Measurements from ENCODE around the gene OR4Q3. TPM values are rescaled to one million over a fixed set of nuclear protein-coding genes. Genes with fewer than 3 reads are reported as not detected.
"Not testable (repeated sequence)": the region's sequence is repeated elsewhere in the genome, so short reads cannot be mapped to it uniquely, and the experiment has no call there.

The OR4Q3 gene
- not detected for total RNA-seq
- polyA plus RNA-seq = not detected
- total RNA-seq = 0 reads per million in 6 experiments

GRCh38 chr14:19743256-19743655 lies at the start of gene OR4Q3:
Gene OR4Q3 (plus strand): TSS chr14:19743571.
- DNase-seq = no peak
- H3K36me3 Mint-ChIP-seq = peaks cover 0 to 3% (median 0%) of the 10 kb centered on the region in 3 donors
- POLR2A ChIA-PET = no interaction called here
- H3K9me3 Mint-ChIP-seq = peaks cover 0 to 20% (median 9%) of the 10 kb centered on the region in 9 donors
- ATAC-seq = no peak
- no peaks in the 10 kb centered on the region for H3K4me1 Mint-ChIP-seq
- no peak within 1 kb of the TSS for H3K4me3 Mint-ChIP-seq
- no peak within 1 kb of the TSS for H3K27ac Mint-ChIP-seq
- H3K27me3 Mint-ChIP-seq = peaks cover 0 to 33% (median 8%) of the 10 kb centered on the region in 5 donors

- POLR2A ChIA-PET = no interaction called here
- DNase-seq (no peak), ATAC-seq (no peak)
- no peaks in the 10 kb centered on the region for H3K4me1 Mint-ChIP-seq
- H3K36me3 Mint-ChIP-seq = peaks cover 0 to 4% (median 0%) of the 10 kb centered on the region in 3 donors
- no peaks in the 10 kb centered on the region for H3K27me3 Mint-ChIP-seq
- no peak overlapping the region for H3K4me3 Mint-ChIP-seq
- H3K27ac Mint-ChIP-seq = no peak overlapping the region
- peaks cover 0 to 27% (median 5%) of the 10 kb centered on the region in 9 donors for H3K9me3 Mint-ChIP-seq
Measured at GRCh38 chr14:19729359-19729758, 14.0 kb upstream of the OR4Q3 start.

GRCh38 chr14:19729763-19730162 lies 13.6 kb upstream of the OR4Q3 start:
- Mint-ChIP-seq H3K27ac (no peak overlapping the region), H3K4me1 (no peaks in the 10 kb centered on the region), H3K36me3 (peaks cover 0 to 4% (median 0%) of the 10 kb centered on the region in 3 donors), H3K27me3 (no peaks in the 10 kb centered on the region), H3K4me3 (no peak overlapping the region), H3K9me3 (peaks cover 0 to 27% (median 5%) of the 10 kb centered on the region in 9 donors)
- POLR2A ChIA-PET = no interaction called here
- DNase-seq (no peak), ATAC-seq (no peak)

GRCh38 chr14:19733893-19734292 lies 9.5 kb upstream of the OR4Q3 start:
- H3K4me1 Mint-ChIP-seq, DNase-seq, H3K4me3 Mint-ChIP-seq, H3K27ac Mint-ChIP-seq, POLR2A ChIA-PET, H3K36me3 Mint-ChIP-seq, H3K27me3 Mint-ChIP-seq: not testable (repeated sequence)
- peak in 1 of 2 donors; percentile 20 for ATAC-seq
- peaks cover 0 to 22% (median 8%) of the 10 kb centered on the region in 9 donors for H3K9me3 Mint-ChIP-seq

GRCh38 chr14:19752316-19752715 lies 8.9 kb downstream of the OR4Q3 start:
- H3K9me3 Mint-ChIP-seq, H3K4me3 Mint-ChIP-seq, ATAC-seq, H3K4me1 Mint-ChIP-seq, H3K27ac Mint-ChIP-seq, DNase-seq, H3K36me3 Mint-ChIP-seq: not testable (repeated sequence)
- peaks cover 0 to 23% (median 2%) of the 10 kb centered on the region in 5 donors for H3K27me3 Mint-ChIP-seq
- POLR2A ChIA-PET = interaction anchor here (0.7 kb wide), 1 partner anchor 35 kb away, joined by 3 read pairs; no protein-coding TSS in a partner anchor

- DNase-seq = no peak
- Mint-ChIP-seq H3K36me3 (no peaks in the 10 kb centered on the region), H3K9me3 (peaks cover 0 to 2% (median 0%) of the 10 kb centered on the region in 9 donors), H3K4me1 (no peaks in the 10 kb centered on the region), H3K27me3 (peaks cover 0 to 22% (median 2%) of the 10 kb centered on the region in 5 donors), H3K27ac (no peak overlapping the region), H3K4me3 (no peak overlapping the region)
- POLR2A ChIA-PET = no interaction called here
- ATAC-seq = no peak
Measured at GRCh38 chr14:19754172-19754571, 10.8 kb downstream of the OR4Q3 start.

GRCh38 chr14:19771491-19771890 lies 28.1 kb downstream of the OR4Q3 start:
- H3K4me1 Mint-ChIP-seq, DNase-seq, H3K36me3 Mint-ChIP-seq, H3K27ac Mint-ChIP-seq, POLR2A ChIA-PET, H3K4me3 Mint-ChIP-seq: not testable (repeated sequence)
- peak in 1 of 2 donors; percentile 27 for ATAC-seq
- peaks cover 0 to 27% (median 13%) of the 10 kb centered on the region in 9 donors for H3K9me3 Mint-ChIP-seq
- peaks cover 0 to 28% (median 2%) of the 10 kb centered on the region in 5 donors for H3K27me3 Mint-ChIP-seq

- no peak overlapping the region for H3K4me3 Mint-ChIP-seq
- POLR2A ChIA-PET = no interaction called here
- ATAC-seq (no peak), DNase-seq (no peak)
- H3K27me3 Mint-ChIP-seq = peaks cover 0 to 28% (median 2%) of the 10 kb centered on the region in 5 donors
- no peak overlapping the region for H3K27ac Mint-ChIP-seq
- H3K4me1 Mint-ChIP-seq = no peaks in the 10 kb centered on the region
- H3K36me3 Mint-ChIP-seq = peaks cover 0 to 4% (median 0%) of the 10 kb centered on the region in 3 donors
- H3K9me3 Mint-ChIP-seq = peaks cover 0 to 27% (median 13%) of the 10 kb centered on the region in 9 donors
Measured at GRCh38 chr14:19771895-19772430, 28.6 kb downstream of the OR4Q3 start.

GRCh38 chr14:19772454-19772853 lies 29.1 kb downstream of the OR4Q3 start:
- H3K4me1 Mint-ChIP-seq, POLR2A ChIA-PET, DNase-seq, ATAC-seq, H3K4me3 Mint-ChIP-seq, H3K27ac Mint-ChIP-seq, H3K36me3 Mint-ChIP-seq: not testable (repeated sequence)
- Mint-ChIP-seq H3K27me3 (peaks cover 0 to 28% (median 2%) of the 10 kb centered on the region in 5 donors), H3K9me3 (peaks cover 0 to 27% (median 13%) of the 10 kb centered on the region in 9 donors)

GRCh38 chr14:19773204-19773603 lies 29.8 kb downstream of the OR4Q3 start, which contains the start of gene OR4M1:
Gene OR4M1 (plus strand): TSS chr14:19773504. CDS start chr14:19780323, 6,819 bp downstream.
- H3K4me1 Mint-ChIP-seq, H3K36me3 Mint-ChIP-seq, ATAC-seq, DNase-seq, H3K4me3 Mint-ChIP-seq, POLR2A ChIA-PET, H3K27ac Mint-ChIP-seq: not testable (repeated sequence)
- Mint-ChIP-seq H3K27me3 (peaks cover 0 to 28% (median 2%) of the 10 kb centered on the region in 5 donors), H3K9me3 (peaks cover 0 to 27% (median 13%) of the 10 kb centered on the region in 9 donors)

GRCh38 chr14:19775587-19775986 lies 32.2 kb downstream of the OR4Q3 start:
- Mint-ChIP-seq H3K4me1 (no peaks in the 10 kb centered on the region), H3K27me3 (peaks cover 0 to 28% (median 2%) of the 10 kb centered on the region in 5 donors), H3K9me3 (peaks cover 0 to 22% (median 13%) of the 10 kb centered on the region in 9 donors), H3K27ac (no peak overlapping the region), H3K36me3 (peaks cover 0 to 4% (median 0%) of the 10 kb centered on the region in 3 donors), H3K4me3 (no peak overlapping the region)
- POLR2A ChIA-PET = no interaction called here
- DNase-seq = no peak
- no peak for ATAC-seq

- H3K27me3 Mint-ChIP-seq, H3K4me1 Mint-ChIP-seq, POLR2A ChIA-PET, H3K36me3 Mint-ChIP-seq, H3K4me3 Mint-ChIP-seq, DNase-seq, H3K9me3 Mint-ChIP-seq, H3K27ac Mint-ChIP-seq, ATAC-seq: not testable (repeated sequence)
Measured at GRCh38 chr14:19785848-19786247, 42.5 kb downstream of the OR4Q3 start.

- not testable (repeated sequence) for H3K36me3 Mint-ChIP-seq, H3K27me3 Mint-ChIP-seq, H3K27ac Mint-ChIP-seq, DNase-seq, H3K4me1 Mint-ChIP-seq, H3K4me3 Mint-ChIP-seq, ATAC-seq, H3K9me3 Mint-ChIP-seq
- POLR2A ChIA-PET = interaction anchor here (0.5 kb wide), 1 partner anchor 35 kb away, joined by 3 read pairs; no protein-coding TSS in a partner anchor
Measured at GRCh38 chr14:19787318-19787717, 43.9 kb downstream of the OR4Q3 start.

GRCh38 chr14:19788150-19788549 lies 44.8 kb downstream of the OR4Q3 start:
- H3K4me3 Mint-ChIP-seq, POLR2A ChIA-PET, H3K9me3 Mint-ChIP-seq, DNase-seq, H3K27me3 Mint-ChIP-seq, ATAC-seq, H3K4me1 Mint-ChIP-seq, H3K36me3 Mint-ChIP-seq, H3K27ac Mint-ChIP-seq: not testable (repeated sequence)

All from naive thymus-derived CD8-positive, alpha-beta T cell (primary cell).